ENCODE results near the gene AVEN. TPM values are rescaled to one million over a fixed set of nuclear protein-coding genes. Genes with fewer than 3 reads are reported as not detected.

The AVEN gene
- total and polyA plus RNA-seq, 9 of the 15 experiments (the other 6 are each of a cell fraction or from before 2014, with no cell fraction given): 1.5 to 6.4 (median 4.7) TPM

- TF ChIP-seq CBX1 (IDR thresholded peaks at IDR 0.05; ENCODE audit: low read depth): 0 out of 2 replicates have a peak, but pooled peaks have one; percentile 33
- no peak for TF ChIP-seq SIX5 (IDR thresholded peaks at IDR 0.05; ENCODE audit: borderline replicate concordance in 1 of 2, insufficient read depth in 1 of 2, low read depth in 1 of 2, low read length in 2 of 2)
- TF ChIP-seq JUN (IDR thresholded peaks at IDR 0.05; ENCODE audit: borderline replicate concordance, low read depth, low read length): no peak
- TF ChIP-seq JUN (CRISPR knock-in tag; IDR thresholded peaks at IDR 0.05; ENCODE audit: borderline replicate concordance): no peak
- TF ChIP-seq TBP (optimal IDR thresholded peaks at IDR 0.05; ENCODE audit: low read depth, low read length): peak; percentile 24
- TF ChIP-seq COPS2 (conservative IDR thresholded peaks at IDR 0.05): no peak
- TF ChIP-seq, protein P1, sequence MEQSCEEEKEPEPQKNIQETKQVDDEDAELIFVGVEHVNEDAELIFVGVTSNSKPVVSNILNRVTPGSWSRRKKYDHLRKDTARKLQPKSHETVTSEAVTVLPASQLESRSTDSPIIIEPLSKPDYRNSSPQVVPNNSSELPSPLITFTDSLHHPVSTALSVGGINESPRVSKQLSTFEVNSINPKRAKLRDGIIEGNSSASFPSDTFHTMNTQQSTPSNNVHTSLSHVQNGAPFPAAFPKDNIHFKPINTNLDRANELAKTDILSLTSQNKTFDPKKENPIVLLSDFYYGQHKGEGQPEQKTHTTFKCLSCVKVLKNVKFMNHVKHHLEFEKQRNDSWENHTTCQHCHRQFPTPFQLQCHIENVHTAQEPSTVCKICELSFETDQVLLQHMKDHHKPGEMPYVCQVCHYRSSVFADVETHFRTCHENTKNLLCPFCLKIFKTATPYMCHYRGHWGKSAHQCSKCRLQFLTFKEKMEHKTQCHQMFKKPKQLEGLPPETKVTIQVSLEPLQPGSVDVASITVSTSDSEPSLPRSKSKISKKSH (CRISPR knock-in tag; IDR thresholded peaks at IDR 0.05): no peak
- TF ChIP-seq ZNF408 (CRISPR knock-in tag; IDR thresholded peaks at IDR 0.05; ENCODE audit: low read depth): no peak
- TF ChIP-seq ZNF197 (CRISPR knock-in tag; IDR thresholded peaks at IDR 0.05; ENCODE audit: low read depth): no peak
- no peak for TF ChIP-seq SETDB1 (IDR thresholded peaks at IDR 0.05; ENCODE audit: low read length)
- 0 out of 2 replicates have a peak, but pooled peaks have one; percentile 30 for TF ChIP-seq ZNF263 (CRISPR knock-in tag; IDR thresholded peaks at IDR 0.05; ENCODE audit: borderline replicate concordance)
- no peak for TF ChIP-seq GATAD2A (IDR thresholded peaks at IDR 0.05)
- no peak for TF ChIP-seq NCOR1 (IDR thresholded peaks at IDR 0.05)
- TF ChIP-seq DPF2 (IDR thresholded peaks at IDR 0.05): no peak
- TF ChIP-seq KDM5B (IDR thresholded peaks at IDR 0.05; ENCODE audit: insufficient replicate concordance, low read depth, low read length): peak; percentile 42
- no peak for TF ChIP-seq ZNF133 (CRISPR knock-in tag; IDR thresholded peaks at IDR 0.05)
- 0 out of 2 replicates have a peak, but pooled peaks have one; percentile 28 for TF ChIP-seq ZNF124 (CRISPR knock-in tag; IDR thresholded peaks at IDR 0.05)
- no peak for TF ChIP-seq HEY1 (CRISPR knock-in tag; IDR thresholded peaks at IDR 0.05; ENCODE audit: borderline replicate concordance)
- TF ChIP-seq MBD2 (IDR thresholded peaks at IDR 0.05; ENCODE audit: borderline replicate concordance, low read depth): no peak
- TF ChIP-seq NCOA1 (IDR thresholded peaks at IDR 0.05; ENCODE audit: low read depth): no peak
- TF ChIP-seq SREBF1 (IDR thresholded peaks at IDR 0.05; ENCODE audit: borderline replicate concordance, low read depth, low read length): no peak
- no peak for TF ChIP-seq ZEB2 (IDR thresholded peaks at IDR 0.05)
- TF ChIP-seq ZKSCAN3 (CRISPR knock-in tag; IDR thresholded peaks at IDR 0.05): no peak
- no peak for TF ChIP-seq MAFG (tag; conservative IDR thresholded peaks at IDR 0.05)
- TF ChIP-seq SMAD3 (CRISPR knock-in tag; conservative IDR thresholded peaks at IDR 0.05): no peak
- peak; percentile 77; the same call in 1 of the 2 replicates for TF ChIP-seq PHF8 (IDR thresholded peaks at IDR 0.05; ENCODE audit: borderline replicate concordance, low read length)
- no peak for TF ChIP-seq PURB (CRISPR knock-in tag; IDR thresholded peaks at IDR 0.05; ENCODE audit: low read depth)
- no peak; the same call in 1 of the 2 replicates for TF ChIP-seq PML (IDR thresholded peaks at IDR 0.05; ENCODE audit: low read length)
Measured at GRCh38 chr15:34038023-34038870, 757 bp downstream of the AVEN start (continued).
